ENCODE measurements around the gene SDHD.

DNA sequence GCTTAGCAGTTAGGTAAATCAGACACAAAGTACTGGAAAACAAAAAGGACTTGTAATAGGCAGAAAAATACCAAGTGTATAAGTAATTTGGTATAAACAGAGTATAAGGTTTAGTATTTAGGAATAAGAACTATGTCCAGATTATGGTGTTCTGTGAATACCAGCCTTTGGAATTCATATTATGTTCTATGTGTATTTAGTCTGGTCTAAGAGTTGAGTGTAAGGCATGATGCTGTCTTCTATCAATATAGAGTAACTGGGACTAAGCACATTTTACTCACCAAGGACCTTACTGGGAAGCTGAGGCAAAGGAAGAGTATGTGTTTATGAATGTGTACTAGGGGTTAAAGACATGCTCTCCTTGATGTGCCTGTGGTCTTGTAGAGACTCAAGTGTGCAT, 9.5 kb downstream of the SDHD start:
- TF ChIP-seq, protein P1, sequence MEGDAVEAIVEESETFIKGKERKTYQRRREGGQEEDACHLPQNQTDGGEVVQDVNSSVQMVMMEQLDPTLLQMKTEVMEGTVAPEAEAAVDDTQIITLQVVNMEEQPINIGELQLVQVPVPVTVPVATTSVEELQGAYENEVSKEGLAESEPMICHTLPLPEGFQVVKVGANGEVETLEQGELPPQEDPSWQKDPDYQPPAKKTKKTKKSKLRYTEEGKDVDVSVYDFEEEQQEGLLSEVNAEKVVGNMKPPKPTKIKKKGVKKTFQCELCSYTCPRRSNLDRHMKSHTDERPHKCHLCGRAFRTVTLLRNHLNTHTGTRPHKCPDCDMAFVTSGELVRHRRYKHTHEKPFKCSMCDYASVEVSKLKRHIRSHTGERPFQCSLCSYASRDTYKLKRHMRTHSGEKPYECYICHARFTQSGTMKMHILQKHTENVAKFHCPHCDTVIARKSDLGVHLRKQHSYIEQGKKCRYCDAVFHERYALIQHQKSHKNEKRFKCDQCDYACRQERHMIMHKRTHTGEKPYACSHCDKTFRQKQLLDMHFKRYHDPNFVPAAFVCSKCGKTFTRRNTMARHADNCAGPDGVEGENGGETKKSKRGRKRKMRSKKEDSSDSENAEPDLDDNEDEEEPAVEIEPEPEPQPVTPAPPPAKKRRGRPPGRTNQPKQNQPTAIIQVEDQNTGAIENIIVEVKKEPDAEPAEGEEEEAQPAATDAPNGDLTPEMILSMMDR (IDR thresholded peaks at IDR 0.05 in 2 of 3, conservative IDR thresholded peaks at IDR 0.05 in 1 of 3; ENCODE audit: insufficient read depth in 2 of 3, low read depth in 1 of 3, low read length in 3 of 3) = no peak
- no peak for TF ChIP-seq JUND (IDR thresholded peaks at IDR 0.05; ENCODE audit: borderline replicate concordance, low read depth, low read length)
- TF ChIP-seq JUND (tag; IDR thresholded peaks at IDR 0.05; ENCODE audit: borderline replicate concordance, low read depth, low read length) = no peak
- TF ChIP-seq POLR2A (conservative IDR thresholded peaks at IDR 0.05) = peak; percentile 54
- no peak for TF ChIP-seq KLF1 (tag; IDR thresholded peaks at IDR 0.05)
- TF ChIP-seq, protein P2, sequence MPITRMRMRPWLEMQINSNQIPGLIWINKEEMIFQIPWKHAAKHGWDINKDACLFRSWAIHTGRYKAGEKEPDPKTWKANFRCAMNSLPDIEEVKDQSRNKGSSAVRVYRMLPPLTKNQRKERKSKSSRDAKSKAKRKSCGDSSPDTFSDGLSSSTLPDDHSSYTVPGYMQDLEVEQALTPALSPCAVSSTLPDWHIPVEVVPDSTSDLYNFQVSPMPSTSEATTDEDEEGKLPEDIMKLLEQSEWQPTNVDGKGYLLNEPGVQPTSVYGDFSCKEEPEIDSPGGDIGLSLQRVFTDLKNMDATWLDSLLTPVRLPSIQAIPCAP (CRISPR knock-in tag; IDR thresholded peaks at IDR 0.05; ENCODE audit: borderline replicate concordance) = no peak
- no peak for TF ChIP-seq ZBTB1 (CRISPR knock-in tag; IDR thresholded peaks at IDR 0.05; ENCODE audit: borderline replicate concordance, low read depth)
- TF ChIP-seq, protein P3, sequence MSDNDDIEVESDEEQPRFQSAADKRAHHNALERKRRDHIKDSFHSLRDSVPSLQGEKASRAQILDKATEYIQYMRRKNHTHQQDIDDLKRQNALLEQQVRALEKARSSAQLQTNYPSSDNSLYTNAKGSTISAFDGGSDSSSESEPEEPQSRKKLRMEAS (CRISPR knock-in tag; IDR thresholded peaks at IDR 0.05) = no peak
- TF ChIP-seq CEBPB (tag; IDR thresholded peaks at IDR 0.05) = no peak
- TF ChIP-seq, protein P4, sequence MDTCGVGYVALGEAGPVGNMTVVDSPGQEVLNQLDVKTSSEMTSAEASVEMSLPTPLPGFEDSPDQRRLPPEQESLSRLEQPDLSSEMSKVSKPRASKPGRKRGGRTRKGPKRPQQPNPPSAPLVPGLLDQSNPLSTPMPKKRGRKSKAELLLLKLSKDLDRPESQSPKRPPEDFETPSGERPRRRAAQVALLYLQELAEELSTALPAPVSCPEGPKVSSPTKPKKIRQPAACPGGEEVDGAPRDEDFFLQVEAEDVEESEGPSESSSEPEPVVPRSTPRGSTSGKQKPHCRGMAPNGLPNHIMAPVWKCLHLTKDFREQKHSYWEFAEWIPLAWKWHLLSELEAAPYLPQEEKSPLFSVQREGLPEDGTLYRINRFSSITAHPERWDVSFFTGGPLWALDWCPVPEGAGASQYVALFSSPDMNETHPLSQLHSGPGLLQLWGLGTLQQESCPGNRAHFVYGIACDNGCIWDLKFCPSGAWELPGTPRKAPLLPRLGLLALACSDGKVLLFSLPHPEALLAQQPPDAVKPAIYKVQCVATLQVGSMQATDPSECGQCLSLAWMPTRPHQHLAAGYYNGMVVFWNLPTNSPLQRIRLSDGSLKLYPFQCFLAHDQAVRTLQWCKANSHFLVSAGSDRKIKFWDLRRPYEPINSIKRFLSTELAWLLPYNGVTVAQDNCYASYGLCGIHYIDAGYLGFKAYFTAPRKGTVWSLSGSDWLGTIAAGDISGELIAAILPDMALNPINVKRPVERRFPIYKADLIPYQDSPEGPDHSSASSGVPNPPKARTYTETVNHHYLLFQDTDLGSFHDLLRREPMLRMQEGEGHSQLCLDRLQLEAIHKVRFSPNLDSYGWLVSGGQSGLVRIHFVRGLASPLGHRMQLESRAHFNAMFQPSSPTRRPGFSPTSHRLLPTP (IDR thresholded peaks at IDR 0.05; ENCODE audit: borderline replicate concordance, extremely low read depth, insufficient read length) = no peak

Measured in K562 (cell line).